GM10266 (cell line): ENCODE measurements around the gene SSR4.

Experiments
- DNase-seq: peaks from one replicate; pipeline ENCODE4 v3.0.0; 2012; ENCODE audit errors: extremely low spot score
- CTCF ChIP-seq: IDR thresholded peaks from 2 replicates; pipeline ENCODE4 v1.5.1; 2012; ENCODE audit warnings: mild to moderate bottlenecking, low read depth; ENCODE audit not compliant: control insufficient read depth, insufficient read depth; ENCODE audit errors: missing control alignments

SSR4 gene

GRCh38 chrX:153804621-153805020, 10.2 kb downstream of the SSR4 start:
- TF ChIP-seq CTCF: no peak
- DNase-seq: no peak

DNA sequence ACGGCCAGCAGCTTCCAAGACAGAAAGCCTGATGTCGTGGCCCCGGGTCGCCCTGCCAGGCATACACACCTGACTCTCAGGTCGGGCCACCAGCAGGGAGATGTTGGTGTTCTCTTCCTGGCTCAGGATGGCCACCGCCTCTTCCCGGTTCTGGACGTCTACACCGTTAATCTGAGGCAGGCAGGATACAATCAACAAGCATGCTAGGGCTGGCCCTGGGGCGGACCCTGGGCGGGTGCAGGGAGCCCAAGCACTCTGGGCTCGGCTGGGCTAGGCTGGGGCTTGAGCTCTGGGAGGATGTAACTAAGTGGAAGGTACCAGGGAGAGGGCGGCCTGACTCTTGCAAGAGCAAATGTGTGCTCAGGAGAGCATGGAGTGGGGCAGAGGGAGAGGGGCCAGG, 11.0 kb downstream of the SSR4 start:
- DNase-seq: no peak
- no peak for TF ChIP-seq CTCF

GRCh38 chrX:153806999-153807575, 12.6 kb downstream of the SSR4 start:
- DNase-seq: no peak
- no peak for TF ChIP-seq CTCF

DNA sequence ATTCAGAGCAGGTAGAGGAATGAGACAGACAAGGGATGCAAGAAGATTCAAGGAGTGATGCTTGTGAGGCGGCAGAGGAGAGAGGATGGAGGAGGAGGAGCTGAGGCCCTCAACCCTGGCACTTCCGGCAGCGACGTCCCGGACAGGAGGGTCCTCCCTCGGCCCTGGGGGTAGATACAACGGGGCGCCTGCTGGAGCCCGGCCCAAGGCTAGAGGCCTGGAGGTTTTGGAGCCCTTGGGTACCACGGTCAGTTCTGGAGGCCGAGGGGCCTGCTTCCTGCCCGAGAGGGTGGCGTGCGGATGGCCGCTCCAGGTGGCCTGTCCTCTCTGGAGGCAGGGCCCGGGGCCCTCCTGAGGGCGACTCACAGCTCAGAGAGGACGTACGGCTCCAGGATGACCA, 13.5 kb downstream of the SSR4 start:
- TF ChIP-seq CTCF: no peak
- DNase-seq: no peak

- TF ChIP-seq CTCF: no peak
- no peak for DNase-seq
Measured at GRCh38 chrX:153812220-153812619, 17.8 kb downstream of the SSR4 start.

DNA sequence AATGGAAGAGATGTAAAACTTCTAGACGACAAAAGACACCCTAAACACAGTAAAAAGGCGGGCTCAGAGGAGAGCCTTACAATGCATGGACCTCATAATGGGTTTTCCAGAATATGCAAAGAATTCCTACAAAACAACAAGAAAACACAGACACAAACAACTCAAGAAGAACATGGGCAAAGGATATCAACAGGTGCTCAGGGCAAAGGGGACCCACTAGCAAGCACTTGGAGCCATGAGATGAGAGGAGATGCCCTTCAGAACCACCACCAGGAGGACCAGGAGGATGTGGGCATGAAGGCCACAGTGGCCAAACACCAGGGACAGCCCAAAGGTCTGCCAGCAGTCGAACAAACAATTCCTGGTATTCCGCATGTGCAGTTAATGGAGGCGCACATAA, 18.7 kb downstream of the SSR4 start:
- DNase-seq: no peak
- no peak for TF ChIP-seq CTCF

- TF ChIP-seq CTCF: no peak
- no peak for DNase-seq
Measured at GRCh38 chrX:153814591-153815315, 20.3 kb downstream of the SSR4 start.
